ENCODE data around the gene C4orf17.

The C4orf17 gene

DNA sequence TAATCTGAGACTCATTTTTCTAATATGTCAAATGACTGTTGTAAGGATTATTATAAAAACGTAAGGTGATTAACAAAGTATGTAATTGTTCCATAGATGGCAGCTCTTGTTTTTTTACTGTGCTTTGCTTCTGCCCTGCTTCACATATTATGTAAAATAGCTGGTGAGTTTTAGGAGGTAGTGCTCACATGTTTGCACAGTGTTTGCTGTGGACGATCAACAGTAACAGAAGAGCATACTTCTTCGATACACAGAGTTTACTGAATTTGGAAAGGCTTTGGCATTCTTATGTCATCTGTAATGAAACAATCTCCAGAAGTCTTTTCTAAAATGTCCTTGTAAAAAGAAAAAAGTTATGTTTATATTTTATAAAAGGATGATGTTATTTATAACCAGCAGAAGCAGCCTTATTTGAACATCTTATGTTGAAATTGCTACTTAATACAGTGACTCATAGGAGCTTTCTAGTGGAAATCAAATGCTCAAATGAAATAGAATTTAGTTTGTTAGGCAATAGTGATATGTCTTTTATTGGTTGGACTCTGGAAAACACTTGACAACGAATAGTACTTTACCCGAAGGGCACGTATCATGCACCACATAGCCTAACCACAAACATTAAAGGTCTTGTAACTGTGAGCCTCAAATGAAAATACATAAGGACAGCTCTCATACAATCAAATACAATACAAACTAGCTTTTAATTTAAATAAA, 61.9 kb downstream of the C4orf17 start:
- Mint-ChIP-seq H3K36me3 (no peaks in the 10 kb centered on the region), H3K9me3 (ENCODE audit: low read depth) (no peaks in the 10 kb centered on the region), H3K4me3 (no peak overlapping the region), H3K4me1 (ENCODE audit: low read depth) (no peaks in the 10 kb centered on the region), H3K27ac (no peak overlapping the region), H3K27me3 (peaks cover 25% of the 10 kb centered on the region)

GRCh38 chr4:99573735-99574368, 63.0 kb downstream of the C4orf17 start:
- H3K4me1 Mint-ChIP-seq (ENCODE audit: low read depth): no peaks in the 10 kb centered on the region
- H3K4me3 Mint-ChIP-seq: no peak overlapping the region
- peaks cover 19% of the 10 kb centered on the region for H3K27me3 Mint-ChIP-seq
- no peak overlapping the region for H3K27ac Mint-ChIP-seq
- H3K9me3 Mint-ChIP-seq (ENCODE audit: low read depth): no peaks in the 10 kb centered on the region
- H3K36me3 Mint-ChIP-seq: no peaks in the 10 kb centered on the region

- Mint-ChIP-seq H3K27me3 (peaks cover 21% of the 10 kb centered on the region), H3K9me3 (ENCODE audit: low read depth) (no peaks in the 10 kb centered on the region), H3K4me3 (no peak within 1 kb of the TSS), H3K4me1 (ENCODE audit: low read depth) (no peaks in the 10 kb centered on the region), H3K27ac (no peak within 1 kb of the TSS), H3K36me3 (no peaks in the 10 kb centered on the region)
Measured at GRCh38 chr4:99574530-99575324, 63.9 kb downstream of the C4orf17 start, which contains the start of gene MTTP. Gene MTTP (plus strand): TSS chr4:99574824. CDS start chr4:99574910, 86 bp downstream.

- Mint-ChIP-seq H3K27me3 (peaks cover 21% of the 10 kb centered on the region), H3K4me3 (no peak overlapping the region), H3K27ac (no peak overlapping the region), H3K9me3 (ENCODE audit: low read depth) (no peaks in the 10 kb centered on the region), H3K4me1 (ENCODE audit: low read depth) (no peaks in the 10 kb centered on the region), H3K36me3 (no peaks in the 10 kb centered on the region)
Measured at GRCh38 chr4:99578714-99579113, 67.9 kb downstream of the C4orf17 start.

GRCh38 chr4:99585516-99585915, 74.7 kb downstream of the C4orf17 start:
- Mint-ChIP-seq H3K4me3 (no peak overlapping the region), H3K27ac (no peak overlapping the region), H3K27me3 (peaks cover 15% of the 10 kb centered on the region), H3K36me3 (no peaks in the 10 kb centered on the region), H3K9me3 (ENCODE audit: low read depth) (no peaks in the 10 kb centered on the region), H3K4me1 (ENCODE audit: low read depth) (no peaks in the 10 kb centered on the region)

DNA sequence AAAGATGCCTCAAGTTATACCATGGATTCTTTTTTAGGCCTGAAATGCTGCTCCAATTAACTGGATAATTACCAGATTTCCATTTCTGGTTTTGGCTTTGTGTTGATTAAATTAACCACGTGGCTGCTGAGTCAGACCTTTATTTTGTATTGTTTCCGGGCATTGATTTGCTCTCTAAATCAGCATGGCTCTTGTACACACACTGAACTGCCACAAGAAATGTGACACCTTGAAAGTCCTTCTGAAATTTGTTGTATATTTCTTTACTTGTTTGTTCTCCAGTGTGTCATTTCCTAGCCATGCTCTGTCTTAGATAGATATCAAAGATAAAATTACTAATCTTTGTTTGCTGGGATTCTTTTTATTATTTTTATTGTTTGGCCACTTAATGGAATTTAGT, 75.5 kb downstream of the C4orf17 start:
- Mint-ChIP-seq H3K36me3 (no peaks in the 10 kb centered on the region), H3K9me3 (ENCODE audit: low read depth) (no peaks in the 10 kb centered on the region), H3K27me3 (peaks cover 15% of the 10 kb centered on the region), H3K4me1 (ENCODE audit: low read depth) (no peaks in the 10 kb centered on the region), H3K27ac (no peak overlapping the region), H3K4me3 (no peak overlapping the region)

DNA sequence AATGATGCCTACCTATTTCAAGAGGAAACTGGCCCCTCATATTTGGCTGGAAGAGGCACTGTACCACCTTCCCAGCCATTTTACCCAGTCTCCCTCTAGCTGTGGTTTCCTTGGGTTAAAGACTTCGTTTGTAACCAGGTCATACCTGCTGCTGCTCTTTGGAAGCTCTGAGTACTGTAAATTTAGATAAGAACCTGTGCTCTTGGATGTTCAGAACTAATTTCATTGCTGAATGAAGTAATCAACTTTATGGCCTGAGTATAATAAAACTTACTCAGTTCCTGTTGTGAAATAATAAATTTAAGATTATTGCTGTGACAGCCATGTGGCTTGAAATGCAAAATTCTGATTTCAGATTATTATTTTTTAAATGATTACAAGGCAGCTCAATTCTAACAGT, 76.0 kb downstream of the C4orf17 start:
- Mint-ChIP-seq H3K9me3 (ENCODE audit: low read depth) (no peaks in the 10 kb centered on the region), H3K4me1 (ENCODE audit: low read depth) (no peaks in the 10 kb centered on the region), H3K36me3 (no peaks in the 10 kb centered on the region), H3K27ac (no peak overlapping the region), H3K4me3 (no peak overlapping the region), H3K27me3 (peaks cover 11% of the 10 kb centered on the region)

DNA sequence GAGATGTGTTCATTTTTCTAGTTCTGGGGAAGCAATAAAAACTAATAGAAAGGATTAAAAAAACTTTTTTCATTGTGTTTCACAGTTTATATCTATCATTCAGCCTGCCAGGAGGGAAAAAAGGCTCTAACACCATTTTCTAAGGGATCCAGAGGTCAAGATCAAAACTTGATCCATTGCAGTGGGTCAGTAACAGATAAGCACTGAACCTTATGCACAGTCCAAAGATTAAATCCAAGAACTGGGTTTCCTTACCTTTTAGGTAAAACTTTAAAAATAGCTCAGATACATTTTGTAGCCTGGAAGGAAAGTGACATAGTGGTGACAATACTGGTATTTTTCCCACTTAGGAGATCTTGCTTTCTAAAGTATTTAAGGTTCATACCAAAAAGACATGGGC, 76.5 kb downstream of the C4orf17 start:
- Mint-ChIP-seq H3K4me1 (ENCODE audit: low read depth) (no peaks in the 10 kb centered on the region), H3K36me3 (no peaks in the 10 kb centered on the region), H3K27ac (no peak overlapping the region), H3K27me3 (peaks cover 7% of the 10 kb centered on the region), H3K9me3 (ENCODE audit: low read depth) (no peaks in the 10 kb centered on the region), H3K4me3 (no peak overlapping the region)

- H3K27me3 Mint-ChIP-seq: peaks cover 7% of the 10 kb centered on the region
- H3K4me3 Mint-ChIP-seq: no peak overlapping the region
- no peaks in the 10 kb centered on the region for H3K4me1 Mint-ChIP-seq (ENCODE audit: low read depth)
- no peaks in the 10 kb centered on the region for H3K36me3 Mint-ChIP-seq
- no peak overlapping the region for H3K27ac Mint-ChIP-seq
- H3K9me3 Mint-ChIP-seq (ENCODE audit: low read depth): no peaks in the 10 kb centered on the region
Measured at GRCh38 chr4:99587803-99588202, 77.0 kb downstream of the C4orf17 start.

- no peaks in the 10 kb centered on the region for H3K9me3 Mint-ChIP-seq (ENCODE audit: low read depth)
- no peaks in the 10 kb centered on the region for H3K4me1 Mint-ChIP-seq (ENCODE audit: low read depth)
- H3K27me3 Mint-ChIP-seq: no peaks in the 10 kb centered on the region
- H3K4me3 Mint-ChIP-seq: no peak overlapping the region
- no peak overlapping the region for H3K27ac Mint-ChIP-seq
- H3K36me3 Mint-ChIP-seq: no peaks in the 10 kb centered on the region
Measured at GRCh38 chr4:99591757-99592156, 80.9 kb downstream of the C4orf17 start.

All from activated naive CD8-positive, alpha-beta T cell (primary cell).